SK-MEL-5 (cell line): Measurements from ENCODE around the gene ZFR2. TPM values are rescaled to one million over a fixed set of nuclear protein-coding genes. Genes with fewer than 3 reads are reported as not detected.

Source experiments
- DNase-seq: peaks from one replicate; pipeline ENCODE4 v3.0.0-alpha.2; 2016; ENCODE audit warnings: low read depth, low spot score
- in situ Hi-C: cut with HindIII; loops from 2 replicates; pipeline ENCODE4 v1.10.0; 2016; ENCODE audit warnings: low sequenced_read_pairs, high pct_unique_total_duplicates, low pct_unique_long_range_greater_than_20kb
- total RNA-seq: library from RNA; depleted of rRNA; stranded (reverse); fragments of >200 nt; shearing (Covaris generic); gene quantifications from 2 replicates; pipeline ENCODE4 v1.2.3, GENCODE V29; 2014

Gene ZFR2
- total RNA-seq, 1 experiment from 2014 or later, result 0.18 TPM

- DNase-seq, result no peak
- in situ Hi-C loops, result no loop called here
Observed at GRCh38 chr19:3808420-3809143, 60.3 kb downstream of the ZFR2 start.

- DNase-seq, result no peak
- in situ Hi-C loops, result no loop called here
Observed at GRCh38 chr19:3807574-3808354, 61.1 kb downstream of the ZFR2 start.

DNA sequence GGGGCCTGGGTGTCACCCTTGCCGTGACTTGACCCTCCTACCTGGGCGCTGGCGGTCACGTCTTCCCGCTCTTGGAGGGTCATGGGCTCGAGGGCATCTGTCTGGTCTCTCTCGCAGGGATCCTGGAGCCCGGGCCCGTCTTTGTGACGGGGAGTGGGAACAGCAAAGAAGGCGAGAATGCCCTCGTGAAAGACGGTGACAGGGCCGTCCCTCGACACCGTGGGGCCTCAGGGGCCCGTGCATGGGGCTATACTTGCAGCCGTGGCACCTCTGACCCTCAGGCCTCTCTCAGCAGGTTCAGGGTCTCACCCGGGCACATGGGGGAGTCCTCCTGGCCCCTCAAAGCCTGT, 61.7 kb downstream of the ZFR2 start:
- in situ Hi-C loops, result no loop called here
- DNase-seq, result no peak

- DNase-seq, result no peak
- in situ Hi-C loops, result no loop called here
Observed at GRCh38 chr19:3805859-3806258, 63.0 kb downstream of the ZFR2 start.

- DNase-seq, result no peak
- in situ Hi-C loops, result no loop called here
Observed at GRCh38 chr19:3804429-3804828, 64.4 kb downstream of the ZFR2 start.

DNA sequence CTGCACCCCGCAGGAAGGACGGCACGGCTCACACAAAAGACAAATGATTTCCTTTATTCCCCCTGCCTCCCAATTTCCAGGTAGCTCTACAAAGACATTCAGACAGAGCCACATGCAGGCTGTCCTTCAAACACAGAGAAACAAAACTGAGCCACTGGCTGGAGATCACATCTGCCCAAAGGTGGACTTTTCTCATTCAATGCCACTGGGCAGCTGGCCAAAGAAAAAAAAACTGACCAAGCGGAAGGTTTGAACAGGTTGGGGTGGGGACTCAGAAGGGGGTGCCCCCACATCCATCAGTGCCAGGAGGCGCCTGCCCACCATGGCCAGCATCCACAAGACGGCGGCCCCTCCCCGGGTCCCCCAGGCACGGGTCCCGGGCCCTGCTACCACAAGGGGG, 64.9 kb downstream of the ZFR2 start:
- no peak for DNase-seq
- in situ Hi-C loops, result no loop called here

- in situ Hi-C loops, result no loop called here
- DNase-seq, result no peak
Observed at GRCh38 chr19:3803114-3803888, 65.5 kb downstream of the ZFR2 start.

GRCh38 chr19:3801412-3802096, 67.3 kb downstream of the ZFR2 start:
- DNase-seq, result no peak
- in situ Hi-C loops, result no loop called here

- no peak for DNase-seq
- in situ Hi-C loops, result no loop called here
Observed at GRCh38 chr19:3800996-3801395, 67.8 kb downstream of the ZFR2 start.

- DNase-seq, result no peak
- in situ Hi-C loops, result no loop called here
Observed at GRCh38 chr19:3798137-3798536, 70.7 kb downstream of the ZFR2 start.

- in situ Hi-C loops, result no loop called here
- DNase-seq, result no peak
Observed at GRCh38 chr19:3796358-3796757, 72.5 kb downstream of the ZFR2 start.

DNA sequence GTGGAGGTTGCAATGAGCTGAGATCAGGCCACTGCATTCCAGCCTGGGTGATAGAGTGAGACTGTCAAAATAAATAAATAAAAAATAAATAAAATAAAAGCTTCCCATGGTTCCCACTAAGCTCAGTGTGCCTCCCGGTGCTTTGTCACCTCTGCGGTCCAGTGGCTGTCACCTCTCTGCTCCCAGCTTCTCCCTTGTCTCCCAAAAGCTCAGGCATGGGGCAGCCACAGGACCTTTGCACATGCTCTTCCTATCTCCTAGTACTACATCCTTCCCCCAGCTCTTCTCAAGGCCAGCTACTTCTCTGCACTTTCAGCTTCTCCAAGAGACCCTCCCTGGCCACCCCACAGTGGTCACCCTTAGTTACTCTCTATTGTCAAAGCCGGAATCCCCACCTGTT, 75.0 kb downstream of the ZFR2 start:
- no peak for DNase-seq
- in situ Hi-C loops, result no loop called here

DNA sequence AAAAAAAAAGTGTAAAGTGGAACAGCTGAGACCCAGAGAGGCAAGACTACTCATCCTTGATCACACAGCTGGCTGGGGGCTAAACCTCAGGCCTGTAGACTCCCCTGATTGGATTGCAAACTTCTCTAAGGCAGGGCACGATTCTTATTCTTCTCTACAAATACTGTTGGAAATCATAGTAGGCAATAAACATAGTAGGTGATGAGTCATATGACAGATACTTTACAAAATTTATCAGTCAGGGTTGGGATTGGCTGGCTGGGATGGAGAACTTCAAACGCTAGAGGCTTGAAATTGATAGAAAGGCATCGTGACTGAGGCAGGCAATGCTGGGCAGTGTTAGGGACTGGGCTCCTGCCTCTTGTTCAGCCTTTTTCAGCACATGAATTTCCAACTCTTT, 76.7 kb downstream of the ZFR2 start:
- in situ Hi-C loops, result no loop called here
- DNase-seq, result no peak

GRCh38 chr19:3790941-3791340, 77.9 kb downstream of the ZFR2 start:
- DNase-seq, result no peak
- in situ Hi-C loops, result no loop called here

DNA sequence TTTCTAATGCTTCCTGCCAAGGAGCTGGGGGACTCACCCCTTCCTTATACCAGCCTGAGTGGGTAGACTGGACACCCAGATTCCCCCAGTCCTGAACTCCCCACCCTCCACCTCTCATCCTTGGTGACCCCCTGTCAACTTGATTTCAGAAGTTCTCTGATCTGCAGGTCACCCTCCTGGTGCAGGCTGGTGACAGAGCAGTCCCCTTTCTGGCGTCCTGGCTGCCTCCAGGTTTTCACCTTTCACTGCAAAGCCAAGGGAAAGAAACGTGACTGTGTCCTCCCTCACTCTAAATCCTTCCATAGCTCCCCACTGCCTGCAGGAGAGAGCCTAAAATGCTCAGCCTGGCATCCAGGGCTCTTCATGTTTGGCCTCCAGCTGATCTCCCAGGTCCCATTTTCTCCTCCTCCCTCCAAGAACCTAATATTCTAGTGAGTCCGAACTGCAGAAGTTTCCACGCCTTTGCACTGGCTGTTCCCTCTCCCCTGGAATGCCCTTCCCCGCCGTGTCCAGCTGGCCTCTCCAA, 78.6 kb downstream of the ZFR2 start:
- in situ Hi-C loops, result no loop called here

GRCh38 chr19:3788996-3789778, 79.7 kb downstream of the ZFR2 start:
- in situ Hi-C loops, result no loop called here

More for the DNA sequence above, 78.6 kb downstream of the ZFR2 start:
- DNase-seq, result no peak

More at GRCh38 chr19:3788996-3789778, 79.7 kb downstream of the ZFR2 start:
- DNase-seq, result no peak
